HCT116 (cell line): Measurements from ENCODE around the gene METTL1.

Experiments used
- CTCF ChIP-seq, 3 experiments: fragments of 200-600 bp in 1 of 3; sonication (generic) in 1 of 3; IDR thresholded peaks in 2 of 3; conservative IDR thresholded peaks in 1 of 3; 2 replicates each; pipeline ENCODE4 v1.5.1; 2012 to 2017; ENCODE audit warnings: low read depth in 2 of 3, low read length in 2 of 3, antibody characterized with exemption in 1 of 3, borderline replicate concordance in 1 of 3, control low read depth in 1 of 3, mild to moderate bottlenecking in 1 of 3, mixed read lengths in 1 of 3, mixed run types in 1 of 3, moderate library complexity in 1 of 3; ENCODE audit not compliant: insufficient read depth in 1 of 3
- EZH2 ChIP-seq: fragments of 200-600 bp; sonication (generic); IDR thresholded peaks from 2 replicates; pipeline ENCODE4 v1.6.1; 2017; ENCODE audit warnings: antibody characterized with exemption, mixed run types
- EZH2phosphoT487 ChIP-seq: fragments of 200-600 bp; IDR thresholded peaks from 2 replicates; pipeline ENCODE4 v1.6.1; 2018; ENCODE audit warnings: antibody characterized with exemption, borderline replicate concordance
- JUND ChIP-seq: IDR thresholded peaks from 2 replicates; pipeline ENCODE4 v1.6.1; 2012
- POLR2A ChIP-seq: IDR thresholded peaks from 2 replicates; pipeline ENCODE4 v1.7.0; 2011; ENCODE audit warnings: borderline replicate concordance; ENCODE audit not compliant: insufficient read depth, insufficient read length; ENCODE audit errors: extremely low read depth
- POLR2AphosphoS5 ChIP-seq: IDR thresholded peaks from 2 replicates; pipeline ENCODE4 v1.6.1; 2011; ENCODE audit warnings: mild to moderate bottlenecking, low read depth, low read length, moderate library complexity
- RAD21 ChIP-seq: IDR thresholded peaks from 2 replicates; pipeline ENCODE4 v1.6.1; 2012; ENCODE audit warnings: low read depth, mild to moderate bottlenecking
- SP1 ChIP-seq: IDR thresholded peaks from 2 replicates; pipeline ENCODE4 v1.6.1; 2012; ENCODE audit warnings: low read depth
- YY1 ChIP-seq: IDR thresholded peaks from 2 replicates; pipeline ENCODE4 v1.6.1; 2011; ENCODE audit warnings: low read length, low read depth, moderate library complexity, mild to moderate bottlenecking; ENCODE audit not compliant: insufficient replicate concordance; ENCODE audit errors: extremely low read depth
- ZFX ChIP-seq: fragments of 450-650 bp; IDR thresholded peaks from 2 replicates; pipeline ENCODE4 v1.6.1; 2017
- ZNF274 ChIP-seq: fragments of 200-500 bp; sonication (Bioruptor generic); IDR thresholded peaks from 2 replicates; pipeline ENCODE4 v1.6.1; 2014; ENCODE audit warnings: mild to moderate bottlenecking, low read depth, low read length, inconsistent platforms

- TF ChIP-seq JUND (no peak), CTCF (IDR thresholded peaks at IDR 0.05 in 2 of 3, conservative IDR thresholded peaks at IDR 0.05 in 1 of 3; ENCODE audit: borderline replicate concordance in 1 of 3, insufficient read depth in 1 of 3, low read depth in 2 of 3, low read length in 2 of 3) (no peak), EZH2 (no peak), SP1 (no peak), RAD21 (no peak), POLR2AphosphoS5 (no peak), EZH2phosphoT487 (no peak), YY1 (no peak), POLR2A (no peak), ZFX (no peak), ZNF274 (no peak)
Measured at GRCh38 chr12:57750561-57751431, 21.1 kb downstream of the METTL1 start.
